H1 (cell line): ENCODE measurements around the gene MTR. TPM values are rescaled to one million over a fixed set of nuclear protein-coding genes. Genes with fewer than 3 reads are reported as not detected.

Experiments used
- CBX5 ChIP-seq: fragments of 300-800, 300-1000 bp; sonication (generic); IDR thresholded peaks from 2 replicates; pipeline ENCODE4 v1.7.1; 2016; ENCODE audit warnings: antibody characterized with exemption, low read length, low read depth
- GTF2F1 ChIP-seq: IDR thresholded peaks from 2 replicates; pipeline ENCODE4 v1.6.1; 2012; ENCODE audit warnings: low read depth, low read length, improper control_type of control experiment, borderline replicate concordance
- KDM1A ChIP-seq: fragments of 200-600, 300-600 bp; sonication (generic); IDR thresholded peaks from 2 replicates; pipeline ENCODE4 v1.7.1; 2016; ENCODE audit warnings: mild to moderate bottlenecking, low read length, borderline replicate concordance
- SP2 ChIP-seq: IDR thresholded peaks from 2 replicates; pipeline ENCODE4 v1.6.1; 2012; ENCODE audit warnings: mild to moderate bottlenecking, low read length, inconsistent platforms
- TBP ChIP-seq: IDR thresholded peaks from 2 replicates; pipeline ENCODE4 v1.6.1; 2011; ENCODE audit warnings: low read depth, low read length, improper control_type of control experiment
- polyA plus RNA-seq, 7 experiments: library from polyadenylated mRNA; depleted of rRNA in 3 of 7; stranded (reverse) in 5 of 7; unstranded in 2 of 7; fragments of >200 nt in 5 of 7; fragments of 200-250 nt in 2 of 7; gene quantifications; 1 replicate in 5 of 7; 2 replicates in 1 of 7; 4 replicates in 1 of 7; pipeline versions ENCODE4 v1.2.1 to v1.2.3, GENCODE V29; 2011 to 2013; ENCODE audit warnings: missing spikeins in 2 of 7, mixed read lengths in 2 of 7
- total RNA-seq: library from RNA; stranded (reverse); fragmentation: NEBNext Ultra II Directional; extraction: Animal tissue kit (Norgen Biotek cat#: 25700); gene quantifications from 2 replicates; pipeline ENCODE4 v1.2.1, GENCODE V29; 2021
- TF ChIP-seq, protein P1 (sequence below), 3 experiments: IDR thresholded peaks; 1 replicate in 2 of 3; 2 replicates in 1 of 3; pipeline versions ENCODE4 v1.5.1 to v1.6.1; 2011; ENCODE audit warnings: low read length in 3 of 3, mild to moderate bottlenecking in 3 of 3, inconsistent platforms in 2 of 3, low read depth in 1 of 3, moderate library complexity in 1 of 3; ENCODE audit not compliant: insufficient read depth in 1 of 3; ENCODE audit errors: control extremely low read depth in 1 of 3

MTR gene
- total and polyA plus RNA-seq, 2 of the 8 experiments (the other 6 are each of a cell fraction or from before 2014, with no cell fraction given) = 4.8 to 27.4 TPM

- TF ChIP-seq, protein P1, sequence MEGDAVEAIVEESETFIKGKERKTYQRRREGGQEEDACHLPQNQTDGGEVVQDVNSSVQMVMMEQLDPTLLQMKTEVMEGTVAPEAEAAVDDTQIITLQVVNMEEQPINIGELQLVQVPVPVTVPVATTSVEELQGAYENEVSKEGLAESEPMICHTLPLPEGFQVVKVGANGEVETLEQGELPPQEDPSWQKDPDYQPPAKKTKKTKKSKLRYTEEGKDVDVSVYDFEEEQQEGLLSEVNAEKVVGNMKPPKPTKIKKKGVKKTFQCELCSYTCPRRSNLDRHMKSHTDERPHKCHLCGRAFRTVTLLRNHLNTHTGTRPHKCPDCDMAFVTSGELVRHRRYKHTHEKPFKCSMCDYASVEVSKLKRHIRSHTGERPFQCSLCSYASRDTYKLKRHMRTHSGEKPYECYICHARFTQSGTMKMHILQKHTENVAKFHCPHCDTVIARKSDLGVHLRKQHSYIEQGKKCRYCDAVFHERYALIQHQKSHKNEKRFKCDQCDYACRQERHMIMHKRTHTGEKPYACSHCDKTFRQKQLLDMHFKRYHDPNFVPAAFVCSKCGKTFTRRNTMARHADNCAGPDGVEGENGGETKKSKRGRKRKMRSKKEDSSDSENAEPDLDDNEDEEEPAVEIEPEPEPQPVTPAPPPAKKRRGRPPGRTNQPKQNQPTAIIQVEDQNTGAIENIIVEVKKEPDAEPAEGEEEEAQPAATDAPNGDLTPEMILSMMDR (IDR thresholded peaks at IDR 0.05; ENCODE audit: control extremely low read depth in 1 of 3, insufficient read depth in 1 of 3, low read depth in 1 of 3, low read length in 3 of 3) = no peak
- TF ChIP-seq GTF2F1 = no peak
- TF ChIP-seq CBX5 = no peak
- no peak for TF ChIP-seq KDM1A
- no peak for TF ChIP-seq SP2
- TF ChIP-seq TBP = no peak
These were observed 37.5 kb upstream of the MTR start (continued) for GRCh38 chr1:236757640-236758039.
